ENCODE data around the gene GJA9. TPM values are rescaled to one million over a fixed set of nuclear protein-coding genes. Genes with fewer than 3 reads are reported as not detected.

GJA9 gene
- polyA plus RNA-seq, 1 experiment = 0.05 TPM

DNA sequence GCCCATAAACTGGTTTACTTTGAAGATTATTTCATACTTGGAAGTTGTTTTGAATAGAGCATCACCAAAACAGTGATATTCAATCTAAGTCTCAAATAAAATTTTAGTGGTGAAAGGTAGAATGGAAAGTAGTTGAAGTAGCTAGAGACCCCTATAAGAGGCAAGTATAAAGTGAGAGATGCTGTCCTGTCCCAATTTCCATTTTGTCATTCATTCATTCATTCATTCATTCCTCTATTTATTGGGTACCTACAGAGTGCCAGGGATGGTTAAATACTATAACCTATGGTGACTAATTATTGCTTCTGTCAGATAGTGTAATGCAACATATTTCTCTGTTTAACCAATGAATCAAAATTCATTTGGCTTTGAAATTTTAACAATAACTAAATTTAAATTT lies 54.5 kb downstream of the GJA9 start:
- H3K4me3 ChIP-seq (ENCODE audit: low read depth, low read length) = no peak overlapping the region
- TF ChIP-seq, protein P1, sequence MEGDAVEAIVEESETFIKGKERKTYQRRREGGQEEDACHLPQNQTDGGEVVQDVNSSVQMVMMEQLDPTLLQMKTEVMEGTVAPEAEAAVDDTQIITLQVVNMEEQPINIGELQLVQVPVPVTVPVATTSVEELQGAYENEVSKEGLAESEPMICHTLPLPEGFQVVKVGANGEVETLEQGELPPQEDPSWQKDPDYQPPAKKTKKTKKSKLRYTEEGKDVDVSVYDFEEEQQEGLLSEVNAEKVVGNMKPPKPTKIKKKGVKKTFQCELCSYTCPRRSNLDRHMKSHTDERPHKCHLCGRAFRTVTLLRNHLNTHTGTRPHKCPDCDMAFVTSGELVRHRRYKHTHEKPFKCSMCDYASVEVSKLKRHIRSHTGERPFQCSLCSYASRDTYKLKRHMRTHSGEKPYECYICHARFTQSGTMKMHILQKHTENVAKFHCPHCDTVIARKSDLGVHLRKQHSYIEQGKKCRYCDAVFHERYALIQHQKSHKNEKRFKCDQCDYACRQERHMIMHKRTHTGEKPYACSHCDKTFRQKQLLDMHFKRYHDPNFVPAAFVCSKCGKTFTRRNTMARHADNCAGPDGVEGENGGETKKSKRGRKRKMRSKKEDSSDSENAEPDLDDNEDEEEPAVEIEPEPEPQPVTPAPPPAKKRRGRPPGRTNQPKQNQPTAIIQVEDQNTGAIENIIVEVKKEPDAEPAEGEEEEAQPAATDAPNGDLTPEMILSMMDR (IDR thresholded peaks at IDR 0.05; ENCODE audit: insufficient read depth, low read depth, low read length) = no peak
- CTCF ChIA-PET = interaction anchor here (0.7 to 2.3 kb wide), 3 partner anchors 8 to 157 kb away, joined by 3 to 8 read pairs (median 3); no protein-coding TSS in a partner anchor
- DNase-seq (ENCODE audit: low read depth) = no peak
- H3K27me3 ChIP-seq (ENCODE audit: control insufficient read depth, insufficient read depth, low read length) = peaks cover 11% of the 10 kb centered on the region
- POLR2A ChIA-PET = no interaction called here
- H3K36me3 ChIP-seq (ENCODE audit: control insufficient read depth, insufficient read depth, low read length) = no peaks in the 10 kb centered on the region

DNA sequence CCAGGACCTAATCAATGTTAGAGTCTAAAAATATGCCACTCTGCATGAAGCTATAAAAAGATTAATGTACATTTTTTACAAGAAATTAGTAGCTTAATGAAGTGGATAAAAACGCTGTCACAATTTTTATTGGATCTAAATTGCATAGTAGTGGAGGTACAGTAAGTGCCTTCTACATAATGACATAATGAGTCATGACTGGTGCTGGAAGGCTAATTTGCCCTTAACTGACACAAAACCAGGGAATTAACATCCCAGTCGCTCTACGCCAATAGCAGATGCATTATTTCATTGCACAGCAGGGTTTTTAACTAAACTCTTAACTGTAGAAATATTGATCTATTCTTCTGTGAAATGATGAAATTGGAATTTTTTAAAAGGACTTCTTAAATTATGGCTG lies 55.1 kb downstream of the GJA9 start:
- no peak for DNase-seq (ENCODE audit: low read depth)
- H3K36me3 ChIP-seq (ENCODE audit: control insufficient read depth, insufficient read depth, low read length) = no peaks in the 10 kb centered on the region
- TF ChIP-seq, protein P1 (IDR thresholded peaks at IDR 0.05; ENCODE audit: insufficient read depth, low read depth, low read length) = no peak
- ChIA-PET CTCF (interaction anchor here (1.5 to 6.6 kb wide), 2 partner anchors 9 to 836 kb away, joined by 3 to 30 read pairs; partner anchors contain the start of gene SF3A3), POLR2A (no interaction called here)
- H3K4me3 ChIP-seq (ENCODE audit: low read depth, low read length) = no peak overlapping the region
- H3K27me3 ChIP-seq (ENCODE audit: control insufficient read depth, insufficient read depth, low read length) = peaks cover 17% of the 10 kb centered on the region

Small RNA genes lying within 50 kb of the gene (small RNA-seq; reads per million reads assigned to genes)
- gene GJA9-MYCBP (ENCODE audit: insufficient read length, low read depth, low replicate concordance) (not detected), gene RNU6-605P (ENCODE audit: insufficient read length, low read depth, low replicate concordance) (not detected)

Other genes with a start within 250 kb of the GJA9 start
- 6.5 and 11.1 TPM in 2 replicates for gene RRAGC, start 21.8 kb downstream of the GJA9 start, polyA plus RNA-seq (2011; rRNA removed)
- gene MYCBP, start 8.2 kb downstream of the GJA9 start, polyA plus RNA-seq (2011; rRNA removed) = 11.2 and 18.4 TPM in 2 replicates
- gene RHBDL2, start 60.2 kb upstream of the GJA9 start, polyA plus RNA-seq (2011; rRNA removed) = 0.07 and 0.33 TPM in 2 replicates
- gene AKIRIN1, start 109.7 kb upstream of the GJA9 start, polyA plus RNA-seq (2011; rRNA removed) = 31.5 and 48.7 TPM in 2 replicates
- gene NDUFS5, start 144.8 kb upstream of the GJA9 start, polyA plus RNA-seq (2011; rRNA removed) = 223 and 632 TPM in 2 replicates

All from BJ (cell line).